Mesenchymal stem cell (in vitro differentiated cells and primary cell): ENCODE measurements around the gene ALOX15B.

Experiments used
- DNase-seq: peaks from one replicate; pipeline ENCODE4 v3.0.0-alpha.2; 2013
- H2AFZ ChIP-seq: one replicate; pipeline ENCODE4 v1.6.1; 2013; ENCODE audit warnings: low read depth, mild to moderate bottlenecking, control low read depth, inconsistent platforms, low read length, moderate library complexity
- H2AK5ac ChIP-seq: 2 replicates; pipeline ENCODE4 v1.6.1; 2013; ENCODE audit warnings: low read length, moderate library complexity, mild to moderate bottlenecking, inconsistent platforms; ENCODE audit not compliant: severe bottlenecking
- H2BK120ac ChIP-seq: one replicate; pipeline ENCODE4 v1.6.1; 2013; ENCODE audit warnings: low read depth, mild to moderate bottlenecking, inconsistent platforms, low read length, moderate library complexity
- H2BK12ac ChIP-seq, 2 experiments: one replicate each; pipeline ENCODE4 v1.6.1; 2013; ENCODE audit warnings: inconsistent platforms in 2 of 2, low read length in 2 of 2, mild to moderate bottlenecking in 2 of 2, moderate library complexity in 2 of 2, control low read depth in 1 of 2
- H2BK15ac ChIP-seq: one replicate; pipeline ENCODE4 v1.6.1; 2013; ENCODE audit warnings: mild to moderate bottlenecking, low read depth, inconsistent platforms; ENCODE audit not compliant: poor library complexity, severe bottlenecking
- H2BK5ac ChIP-seq: 2 replicates; pipeline ENCODE4 v1.6.1; 2013; ENCODE audit warnings: low read depth, mild to moderate bottlenecking, low read length, control low read depth, inconsistent platforms; ENCODE audit not compliant: poor library complexity, severe bottlenecking
- H3K14ac ChIP-seq, 2 experiments: one replicate each; pipeline ENCODE4 v1.6.1; 2013; ENCODE audit warnings: inconsistent platforms in 2 of 2, low read length in 2 of 2, control low read depth in 1 of 2, mild to moderate bottlenecking in 1 of 2, moderate library complexity in 1 of 2
- H3K18ac ChIP-seq, 2 experiments: one replicate each; pipeline ENCODE4 v1.6.1; 2013; ENCODE audit warnings: inconsistent platforms in 2 of 2, low read length in 2 of 2, control low read depth in 1 of 2, low read depth in 1 of 2, mild to moderate bottlenecking in 1 of 2
- H3K23ac ChIP-seq, 2 experiments: one replicate each; pipeline ENCODE4 v1.6.1; 2013; ENCODE audit warnings: inconsistent platforms in 2 of 2, low read length in 2 of 2, mild to moderate bottlenecking in 2 of 2, moderate library complexity in 2 of 2, control low read depth in 1 of 2
- H3K27ac ChIP-seq: 2 replicates; pipeline ENCODE4 v1.5.1; 2013; ENCODE audit warnings: mild to moderate bottlenecking, moderate library complexity, low read length, control low read depth, inconsistent platforms; ENCODE audit not compliant: poor library complexity, severe bottlenecking
- H3K27me3 ChIP-seq, 2 experiments: 2 replicates each; pipeline versions ENCODE4 v1.6.1 to v1.7.0; 2013; ENCODE audit warnings: low read length in 2 of 2, mild to moderate bottlenecking in 2 of 2, moderate library complexity in 2 of 2, control low read depth in 1 of 2, inconsistent platforms in 1 of 2; ENCODE audit not compliant: control insufficient read depth in 1 of 2, insufficient read depth in 1 of 2
- H3K36me3 ChIP-seq, 2 experiments: 2 replicates each; pipeline versions ENCODE4 v1.6.1 to v1.7.0; 2013; ENCODE audit warnings: low read length in 2 of 2, control low read depth in 1 of 2, inconsistent platforms in 1 of 2, low read depth in 1 of 2, mild to moderate bottlenecking in 1 of 2; ENCODE audit not compliant: insufficient read depth in 2 of 2, control insufficient read depth in 1 of 2
- H3K4ac ChIP-seq, 2 experiments: one replicate each; pipeline ENCODE4 v1.6.1; 2013; ENCODE audit warnings: inconsistent platforms in 2 of 2, low read length in 2 of 2, mild to moderate bottlenecking in 2 of 2, moderate library complexity in 2 of 2, control low read depth in 1 of 2, low read depth in 1 of 2
- H3K4me1 ChIP-seq: 2 replicates; pipeline ENCODE4 v1.6.1; 2013; ENCODE audit warnings: low read depth, low read length, control low read depth; ENCODE audit not compliant: control insufficient read depth, insufficient read depth
- H3K4me2 ChIP-seq: 2 replicates; pipeline ENCODE4 v1.6.1; 2013; ENCODE audit warnings: low read length, mild to moderate bottlenecking, inconsistent platforms; ENCODE audit not compliant: poor library complexity, severe bottlenecking
- H3K4me3 ChIP-seq, 2 experiments: 2 replicates each; pipeline versions ENCODE4 v1.5.1 to v1.7.0; 2013; ENCODE audit warnings: low read length in 2 of 2, mild to moderate bottlenecking in 2 of 2, control low read depth in 1 of 2, low read depth in 1 of 2; ENCODE audit not compliant: insufficient read depth in 1 of 2
- H3K79me1 ChIP-seq: replicated peaks from 2 replicates; pipeline ENCODE4 v1.6.1; 2013; ENCODE audit warnings: mild to moderate bottlenecking, control low read depth, low read length, inconsistent platforms; ENCODE audit not compliant: poor library complexity, severe bottlenecking
- H3K9ac ChIP-seq: 2 replicates; pipeline ENCODE4 v1.7.0; 2013; ENCODE audit warnings: mild to moderate bottlenecking, low read length, moderate library complexity
- H3K9me3 ChIP-seq: 2 replicates; pipeline ENCODE4 v1.7.0; 2013; ENCODE audit warnings: mild to moderate bottlenecking, low read length; ENCODE audit not compliant: control insufficient read depth
- H4K8ac ChIP-seq: one replicate; pipeline ENCODE4 v1.6.1; 2013; ENCODE audit warnings: inconsistent platforms, mild to moderate bottlenecking, low read length, moderate library complexity
- H4K91ac ChIP-seq: one replicate; pipeline ENCODE4 v1.6.1; 2013; ENCODE audit warnings: mild to moderate bottlenecking, low read length, inconsistent platforms
- WGBS: methylation state at CpG from one replicate; pipeline ENCODE4 v1.1.7; 2013; ENCODE audit warnings: mixed read lengths; 5-methylcytosine and 5-hydroxymethylcytosine counted together

ALOX15B gene

GRCh38 chr17:8055851-8056231 is 17.0 kb downstream of the ALOX15B start:
- WGBS: 88% methylated on average over 2 of the region's 3 CpGs
- peaks cover 48 to 54% of the 10 kb centered on the region in 2 experiments for H3K27me3 ChIP-seq
- peak overlapping the region; percentile 19 to 76 for H3K4ac ChIP-seq
- H3K27ac ChIP-seq: no peak overlapping the region
- no peak overlapping the region for H2AK5ac ChIP-seq
- H2BK120ac ChIP-seq: peak overlapping the region; percentile 77
- H3K9ac ChIP-seq: peak overlapping the region; percentile 51
- H3K18ac ChIP-seq: peak overlapping the region; percentile 52 to 75
- H4K91ac ChIP-seq: peak overlapping the region; percentile 85
- no peak overlapping the region for H3K14ac ChIP-seq
- H3K4me3 ChIP-seq: no peak overlapping the region
- H3K36me3 ChIP-seq: no peaks in the 10 kb centered on the region
- peak overlapping the region; percentile 74 for H4K8ac ChIP-seq
- no peak overlapping the region for H3K4me2 ChIP-seq
- H2BK5ac ChIP-seq: no peak overlapping the region
- no peak for DNase-seq
- no peaks in the 10 kb centered on the region for H3K79me1 ChIP-seq
- no peaks in the 10 kb centered on the region for H3K9me3 ChIP-seq
- peaks cover 6% of the 10 kb centered on the region for H3K4me1 ChIP-seq
- peak overlapping the region; percentile 93 to 98 for H2BK12ac ChIP-seq
- H2AFZ ChIP-seq: no peak overlapping the region
- H2BK15ac ChIP-seq: peak overlapping the region; percentile 95
- H3K23ac ChIP-seq: no peak overlapping the region

GRCh38 chr17:8056232-8056975 is 17.5 kb downstream of the ALOX15B start:
- Histone ChIP-seq H4K8ac (peak overlapping the region; percentile 74), H2BK15ac (peak overlapping the region; percentile 46), H3K27me3 (peaks cover 53 to 57% of the 10 kb centered on the region in 2 experiments), H3K27ac (no peak overlapping the region), H4K91ac (peak overlapping the region; percentile 41), H3K36me3 (no peaks in the 10 kb centered on the region), H2BK12ac (peak overlapping the region; percentile 61 to 93), H3K4me2 (no peak overlapping the region), H2BK5ac (no peak overlapping the region), H3K23ac (no peak overlapping the region), H3K4me3 (no peak overlapping the region), H2BK120ac (peak overlapping the region; percentile 77), H3K9me3 (no peaks in the 10 kb centered on the region), H3K79me1 (no peaks in the 10 kb centered on the region), H3K4ac (peak overlapping the region; percentile 68 to 86), H3K4me1 (peaks cover 6% of the 10 kb centered on the region), H3K18ac (peak overlapping the region; percentile 79 to 82), H2AFZ (peak overlapping the region; percentile 6), H2AK5ac (no peak overlapping the region), H3K14ac (no peak overlapping the region), H3K9ac (peak overlapping the region; percentile 51)
- peak; percentile 95 for DNase-seq
- 28% methylated on average over 12 of the region's 14 CpGs for WGBS

GRCh38 chr17:8056976-8057625 is 18.2 kb downstream of the ALOX15B start:
- no peaks in the 10 kb centered on the region for H3K79me1 ChIP-seq
- no peak overlapping the region for H3K9ac ChIP-seq
- H2AK5ac ChIP-seq: no peak overlapping the region
- peak overlapping the region; percentile 23 to 86 for H2BK12ac ChIP-seq
- H3K27me3 ChIP-seq: peaks cover 53 to 56% of the 10 kb centered on the region in 2 experiments
- no peak overlapping the region for H3K27ac ChIP-seq
- peak overlapping the region; percentile 46 for H2BK15ac ChIP-seq
- H2AFZ ChIP-seq: no peak overlapping the region
- WGBS: 74% methylated on average over 17 of the region's 17 CpGs
- no peaks in the 10 kb centered on the region for H3K9me3 ChIP-seq
- H2BK120ac ChIP-seq: no peak overlapping the region
- peak overlapping the region in 1 of 2 experiments; percentile 9 for H3K14ac ChIP-seq
- no peak overlapping the region for H3K4me3 ChIP-seq
- peak; percentile 50 for DNase-seq
- no peak overlapping the region for H2BK5ac ChIP-seq
- H3K4me1 ChIP-seq: peaks cover 6% of the 10 kb centered on the region
- H4K91ac ChIP-seq: no peak overlapping the region
- H3K4me2 ChIP-seq: no peak overlapping the region
- peak overlapping the region in 1 of 2 experiments; percentile 86 for H3K4ac ChIP-seq
- peak overlapping the region; percentile 7 for H4K8ac ChIP-seq
- H3K18ac ChIP-seq: peak overlapping the region; percentile 13 to 82
- H3K36me3 ChIP-seq: no peaks in the 10 kb centered on the region
- H3K23ac ChIP-seq: no peak overlapping the region

GRCh38 chr17:8057691-8058114 is 18.8 kb downstream of the ALOX15B start:
- no peak overlapping the region for H2AK5ac ChIP-seq
- H2AFZ ChIP-seq: no peak overlapping the region
- no peak overlapping the region for H3K23ac ChIP-seq
- H3K18ac ChIP-seq: no peak overlapping the region
- H4K91ac ChIP-seq: no peak overlapping the region
- H3K79me1 ChIP-seq: no peaks in the 10 kb centered on the region
- no peak overlapping the region for H2BK12ac ChIP-seq
- H3K4ac ChIP-seq: no peak overlapping the region
- H3K14ac ChIP-seq: no peak overlapping the region
- peaks cover 6% of the 10 kb centered on the region for H3K4me1 ChIP-seq
- H3K9me3 ChIP-seq: no peaks in the 10 kb centered on the region
- 13% methylated on average over 14 of the region's 14 CpGs for WGBS
- no peak overlapping the region for H3K4me3 ChIP-seq
- no peak overlapping the region for H3K27ac ChIP-seq
- H4K8ac ChIP-seq: peak overlapping the region; percentile 29
- H3K27me3 ChIP-seq: peaks cover 55 to 56% of the 10 kb centered on the region in 2 experiments
- H2BK120ac ChIP-seq: no peak overlapping the region
- no peaks in the 10 kb centered on the region for H3K36me3 ChIP-seq
- DNase-seq: peak; percentile 85
- H3K9ac ChIP-seq: no peak overlapping the region
- H3K4me2 ChIP-seq: no peak overlapping the region
- no peak overlapping the region for H2BK15ac ChIP-seq
- H2BK5ac ChIP-seq: no peak overlapping the region
